NOMO-1 (cell line): ENCODE data around the gene NMNAT2.

ENCODE experiments used
- DNase-seq, 2 experiments: peaks; one replicate each; lab custom pipeline; 2025; ENCODE audit not compliant: unreplicated experiment in 2 of 2; lab: John Stamatoyannopoulos, UW

The NMNAT2 gene

DNA sequence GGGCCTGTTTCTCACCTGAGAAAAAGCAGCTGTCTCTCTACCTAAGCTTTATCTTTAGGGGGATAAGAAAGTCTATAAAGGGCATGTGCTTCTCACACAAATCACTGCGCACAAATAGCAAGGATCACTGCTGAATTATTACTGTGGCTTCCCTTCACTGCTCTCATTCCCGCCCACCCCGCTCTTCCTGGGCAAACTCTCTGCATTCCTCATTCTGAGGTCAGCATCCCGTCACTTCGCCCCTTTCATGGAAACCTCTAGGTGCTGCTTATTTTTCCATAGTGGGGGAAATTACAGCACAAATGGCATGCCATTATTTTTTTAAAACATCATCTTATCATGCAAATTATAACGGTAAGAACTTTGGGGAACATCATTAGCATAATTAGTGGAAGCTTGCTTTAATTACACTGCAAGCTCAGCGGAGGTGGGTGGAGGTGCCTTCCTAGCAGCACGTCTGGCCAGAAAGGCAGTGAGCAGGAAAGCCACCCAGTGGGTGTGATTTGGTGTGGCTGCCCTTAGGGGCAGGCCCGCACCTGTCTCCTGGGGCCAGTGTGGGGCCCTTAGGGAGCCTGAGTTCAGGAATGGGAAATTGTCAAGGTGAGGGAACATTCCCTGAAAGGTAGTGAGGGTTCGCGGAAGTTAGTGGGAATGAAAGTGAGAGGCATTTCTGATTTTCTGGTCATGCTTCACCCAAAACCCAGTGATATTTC is 126.2 kb downstream of the NMNAT2 start:
- no peak for DNase-seq

DNA sequence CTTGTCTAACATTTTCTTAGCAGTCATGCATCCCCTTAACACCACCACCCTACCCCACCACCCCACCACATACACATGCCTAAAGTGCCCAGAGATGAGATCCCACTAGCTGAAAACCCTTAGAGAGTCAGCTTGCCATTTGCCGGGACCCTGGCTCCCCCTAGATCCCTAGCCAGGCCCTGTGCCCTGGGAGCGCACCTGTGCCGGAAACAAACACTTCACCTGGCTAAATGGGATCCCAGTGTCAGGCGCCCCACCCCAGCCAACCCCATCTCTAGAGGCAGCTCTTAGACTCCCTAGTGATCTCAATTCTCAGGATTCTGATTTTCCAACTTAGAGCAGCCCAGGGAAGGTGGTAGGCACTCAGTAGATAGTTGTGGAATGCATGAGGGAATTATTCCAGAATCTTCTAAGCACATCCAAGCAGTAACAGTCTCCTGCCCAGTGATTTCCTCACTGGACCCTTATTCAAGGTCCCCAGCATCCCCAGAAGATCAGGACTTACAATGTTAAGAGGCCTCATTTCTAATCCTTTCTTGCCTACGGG is 126.9 kb downstream of the NMNAT2 start:
- no peak for DNase-seq

DNA sequence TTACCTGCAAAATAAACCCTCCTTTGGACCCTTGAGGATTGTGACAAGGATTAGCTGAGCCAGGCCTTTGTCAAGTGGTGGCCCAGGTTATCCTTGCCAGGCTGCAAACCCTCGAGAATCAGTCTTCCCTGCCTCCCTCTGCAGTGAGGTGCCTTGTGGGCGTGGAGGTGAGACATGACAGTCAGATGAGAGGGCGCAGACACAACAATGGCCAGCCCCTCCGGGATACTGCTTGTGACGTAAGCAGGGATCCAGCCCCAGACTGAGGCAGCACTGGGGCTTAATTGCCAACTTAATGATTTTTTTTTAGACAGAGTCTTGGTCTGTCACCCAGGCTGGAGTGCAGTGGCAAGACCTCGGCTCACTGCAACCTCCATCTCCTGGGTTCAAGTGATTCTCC is 127.6 kb downstream of the NMNAT2 start:
- no peak for DNase-seq

DNA sequence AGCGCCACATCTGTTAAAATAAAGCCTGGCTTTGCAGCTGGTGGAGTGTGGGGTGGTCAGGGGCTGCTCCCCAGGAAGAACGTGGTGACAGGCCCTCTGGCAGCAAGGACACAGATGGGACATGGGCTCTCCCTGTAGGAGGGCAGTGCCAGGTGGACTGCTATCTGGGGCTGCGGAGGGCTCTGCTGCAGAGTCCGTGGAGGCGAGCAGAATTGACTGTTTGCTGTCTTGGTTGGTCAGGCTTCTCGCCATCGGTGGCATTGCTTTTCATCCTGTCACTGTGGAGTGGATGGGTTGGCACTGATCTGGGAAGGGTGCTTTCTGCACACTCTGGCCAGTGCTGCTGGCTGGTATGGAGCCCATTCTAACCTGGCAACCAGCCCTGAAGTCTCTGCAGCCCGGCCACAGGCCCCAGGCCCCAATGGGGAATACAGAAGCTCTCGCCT is 129.1 kb downstream of the NMNAT2 start:
- no peak for DNase-seq

DNA sequence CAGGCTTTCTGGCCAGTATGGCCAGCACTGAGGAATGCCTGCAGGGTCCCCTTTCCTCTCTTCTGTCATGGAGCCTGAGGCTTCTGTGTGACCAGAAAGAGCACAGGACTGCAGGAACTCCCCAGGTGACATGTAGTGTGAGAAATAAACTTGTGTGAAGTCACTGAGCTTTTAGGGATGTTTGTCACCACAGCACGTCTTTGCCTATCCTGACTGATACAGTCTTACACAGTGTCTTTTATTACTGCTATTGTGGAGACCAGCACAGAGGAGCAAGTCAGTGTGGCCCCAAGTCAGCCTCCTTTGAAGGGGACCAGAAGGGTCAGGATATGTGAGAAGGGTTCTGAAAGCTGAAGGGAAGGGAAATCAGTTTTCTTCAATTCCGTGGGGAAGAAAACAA is 129.6 kb downstream of the NMNAT2 start:
- DNase-seq, result no peak

DNA sequence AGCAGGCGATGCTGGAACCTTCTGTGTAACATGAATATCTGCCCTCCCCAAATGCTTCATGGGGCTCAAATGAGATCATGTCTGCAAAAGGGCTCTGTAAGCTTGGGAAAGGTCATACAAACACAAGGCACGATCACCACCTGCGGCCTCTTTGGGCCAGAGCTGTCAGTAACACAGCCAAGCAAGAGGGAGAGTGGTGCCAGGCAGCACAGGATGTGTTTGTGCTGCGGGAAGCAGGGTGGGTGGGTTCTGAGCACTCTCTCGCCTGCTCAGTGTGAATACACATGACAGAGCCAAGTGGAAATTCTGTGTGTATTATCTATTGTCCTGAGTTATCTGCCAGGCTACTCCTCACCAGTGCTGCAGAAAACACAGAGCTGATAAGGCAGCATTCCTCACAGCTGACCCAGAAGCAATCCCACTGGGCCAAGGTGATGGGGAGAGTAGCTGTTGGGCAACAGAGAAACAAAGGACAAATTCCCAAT is 130.9 kb downstream of the NMNAT2 start:
- no peak for DNase-seq

DNA sequence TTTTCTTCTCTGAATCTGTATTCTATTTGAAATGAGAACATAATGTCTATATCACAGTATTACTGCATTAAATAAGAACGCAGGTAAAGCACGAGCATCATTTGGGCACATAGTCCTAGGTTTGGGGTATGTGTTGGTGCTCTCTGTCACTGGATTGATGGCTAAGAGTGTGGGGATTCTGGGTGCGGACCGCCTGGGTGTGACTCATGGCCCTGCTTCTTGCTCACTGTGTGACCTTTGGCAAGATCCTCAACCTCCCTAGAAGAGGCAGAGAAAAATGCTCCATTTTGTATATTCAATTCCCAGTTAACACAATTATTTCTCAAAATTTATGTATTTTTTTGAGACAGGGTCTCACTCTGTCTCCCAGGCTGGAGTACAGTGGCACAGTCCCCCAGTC is 132.4 kb downstream of the NMNAT2 start:
- no peak for DNase-seq

DNA sequence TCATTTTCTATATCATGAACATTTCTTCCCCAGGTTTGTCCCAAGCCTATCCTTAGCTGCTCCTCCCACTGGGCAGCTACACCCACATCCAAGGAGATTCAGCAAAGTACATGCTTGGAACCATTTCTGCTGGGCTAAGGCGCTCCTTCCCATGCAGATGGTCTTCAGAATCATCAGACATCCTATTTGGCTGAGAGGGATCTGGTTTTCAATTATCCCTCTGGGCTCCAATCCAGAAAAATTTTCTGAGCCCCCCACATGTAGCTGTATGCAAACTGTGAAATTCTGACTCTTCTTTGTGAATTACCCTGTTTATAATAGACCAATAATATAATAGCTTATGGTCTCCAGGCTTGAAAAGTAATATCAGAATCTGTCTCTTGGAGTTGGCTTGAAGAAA is 132.9 kb downstream of the NMNAT2 start:
- DNase-seq, result no peak

DNA sequence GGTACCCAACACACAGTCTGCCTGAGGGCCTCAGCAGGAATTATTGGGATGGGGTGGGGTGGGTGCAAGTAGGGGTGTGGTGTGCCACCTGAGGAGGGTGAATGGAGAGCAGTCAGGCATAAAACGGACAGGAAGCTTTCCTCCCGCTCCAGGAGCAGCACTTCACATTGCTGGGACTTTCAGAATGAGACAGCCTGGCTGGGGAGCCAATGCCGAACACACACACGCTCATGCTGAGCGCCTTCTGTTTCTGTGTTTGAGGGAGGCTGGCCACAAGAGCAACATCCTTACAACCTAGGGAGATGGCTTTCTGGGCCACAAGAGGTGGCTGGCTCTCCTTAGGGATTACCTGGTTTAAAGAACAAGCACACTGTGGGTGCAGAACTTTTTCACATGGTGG is 134.1 kb downstream of the NMNAT2 start:
- no peak for DNase-seq

DNA sequence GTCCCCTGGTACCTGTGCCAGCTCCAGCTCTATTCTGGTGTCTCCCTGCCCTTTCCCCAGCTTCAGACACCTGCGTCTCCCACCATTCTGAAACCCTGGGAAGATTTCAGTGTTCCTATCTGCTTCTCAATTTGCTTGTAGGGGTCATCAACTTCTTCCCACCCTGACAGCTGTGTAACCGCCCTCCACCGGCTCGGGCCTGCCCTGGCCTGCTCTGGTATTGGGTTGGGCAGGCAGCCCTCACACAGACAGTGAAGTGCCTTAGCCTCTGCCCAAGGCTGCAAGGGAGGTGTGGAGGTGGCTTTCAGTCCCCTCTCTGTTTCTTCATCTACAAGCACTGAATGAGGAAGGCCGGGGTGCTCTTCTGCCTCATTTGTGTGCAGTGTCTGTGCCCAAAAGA is 134.9 kb downstream of the NMNAT2 start:
- no peak for DNase-seq

DNA sequence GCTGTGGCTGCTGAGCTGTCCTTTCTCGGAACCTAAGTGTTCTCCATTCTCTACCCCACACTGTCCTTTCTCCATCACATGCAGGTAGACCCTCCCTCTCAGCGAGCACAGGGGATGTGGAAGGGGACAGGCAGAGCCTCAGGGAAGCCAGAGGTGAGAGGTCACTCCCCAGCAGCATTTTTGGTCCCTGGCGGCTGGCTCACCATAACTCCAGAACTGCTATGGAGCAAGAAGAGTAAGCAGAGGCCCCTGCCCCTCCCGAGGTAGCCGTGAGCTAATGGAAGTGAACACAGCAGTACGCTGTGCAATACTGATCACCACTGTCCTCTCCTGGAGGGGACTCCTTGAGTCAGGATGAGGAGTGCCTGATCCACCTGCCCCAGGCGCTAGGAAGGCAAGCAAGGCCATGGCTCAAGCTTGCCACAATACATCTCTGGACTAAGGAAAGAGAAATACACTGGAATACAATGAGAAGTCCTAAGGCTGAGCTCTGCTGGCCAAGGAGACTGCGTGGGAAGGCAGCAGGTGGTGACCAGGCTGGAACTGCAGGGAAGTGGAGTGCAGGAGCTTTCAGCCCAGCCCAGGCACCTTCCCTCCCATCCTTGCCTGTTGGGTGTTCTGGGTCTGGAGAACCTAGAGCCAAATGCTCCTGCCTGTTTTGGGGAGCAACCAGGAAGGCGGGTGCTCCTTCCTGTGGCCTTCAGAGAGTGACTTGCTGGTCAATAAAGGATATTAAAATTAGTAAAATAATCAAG is 135.9 kb downstream of the NMNAT2 start:
- no peak for DNase-seq

DNA sequence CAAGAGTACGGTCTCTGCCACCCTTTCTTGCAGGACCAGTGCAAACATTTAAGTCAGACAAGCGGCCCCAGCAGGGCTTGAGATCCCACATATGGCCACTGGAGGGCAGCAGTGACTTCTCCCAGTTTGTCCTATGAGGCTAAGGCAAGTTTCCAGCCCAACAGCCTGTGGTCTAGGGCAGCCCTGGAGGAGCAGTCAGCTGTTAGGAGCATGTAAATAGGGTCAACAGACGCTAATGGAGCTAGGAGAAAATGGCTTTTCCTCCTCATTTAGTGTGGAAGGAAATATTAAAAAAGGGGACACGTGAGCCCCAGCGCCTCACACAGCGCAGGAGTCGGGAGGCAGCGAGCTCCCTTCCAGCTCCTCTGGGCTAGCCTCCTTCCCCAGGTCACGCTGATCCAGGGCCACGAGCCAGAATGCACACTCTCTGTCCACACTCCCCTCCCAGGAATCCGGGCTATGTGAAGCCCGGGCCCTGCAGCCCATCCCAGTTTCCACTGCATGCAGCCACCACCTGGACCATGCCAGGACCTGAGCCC is 136.6 kb downstream of the NMNAT2 start:
- peak; percentile 58 to 76 for DNase-seq

DNA sequence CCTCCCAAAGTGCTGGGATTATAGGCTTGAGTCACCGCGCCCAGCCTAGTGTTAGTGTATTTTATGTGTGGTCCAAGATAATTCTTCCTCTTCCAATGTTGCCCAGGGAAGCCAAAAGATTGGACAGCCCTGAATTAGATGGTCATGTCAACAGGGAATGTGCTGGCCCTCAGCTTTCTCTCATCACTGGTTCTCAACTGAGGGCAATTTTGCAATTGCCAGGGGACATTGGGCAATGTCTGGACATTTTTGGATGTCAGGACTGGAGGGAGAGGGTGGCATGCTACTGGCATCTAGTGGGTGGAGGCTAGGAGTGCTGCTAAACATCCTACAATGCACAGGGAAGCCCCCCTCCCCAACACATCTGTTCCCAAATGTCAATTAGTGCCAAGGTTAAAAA is 137.1 kb downstream of the NMNAT2 start:
- DNase-seq, result peak; percentile 34 to 39

DNA sequence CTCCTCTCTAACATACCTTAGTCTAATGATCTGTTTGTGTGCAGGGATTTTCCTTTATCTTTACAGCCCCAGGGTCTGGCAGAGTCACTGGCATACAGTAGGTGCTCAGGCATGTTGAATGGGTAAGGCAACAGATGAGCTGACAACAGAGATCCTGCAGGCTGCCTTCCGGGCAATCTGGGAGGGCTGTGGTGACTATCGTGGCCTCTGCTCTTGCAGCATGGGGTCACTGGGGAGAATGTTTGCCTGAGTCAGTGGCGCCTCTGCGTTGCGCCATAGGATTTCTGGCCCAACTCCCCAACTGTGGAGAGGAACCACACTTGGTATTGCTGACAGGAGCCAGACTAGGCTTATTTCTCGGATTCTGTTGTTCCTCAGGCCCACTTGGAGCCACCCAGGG is 138.3 kb downstream of the NMNAT2 start:
- DNase-seq, result peak; percentile 85 to 88

DNA sequence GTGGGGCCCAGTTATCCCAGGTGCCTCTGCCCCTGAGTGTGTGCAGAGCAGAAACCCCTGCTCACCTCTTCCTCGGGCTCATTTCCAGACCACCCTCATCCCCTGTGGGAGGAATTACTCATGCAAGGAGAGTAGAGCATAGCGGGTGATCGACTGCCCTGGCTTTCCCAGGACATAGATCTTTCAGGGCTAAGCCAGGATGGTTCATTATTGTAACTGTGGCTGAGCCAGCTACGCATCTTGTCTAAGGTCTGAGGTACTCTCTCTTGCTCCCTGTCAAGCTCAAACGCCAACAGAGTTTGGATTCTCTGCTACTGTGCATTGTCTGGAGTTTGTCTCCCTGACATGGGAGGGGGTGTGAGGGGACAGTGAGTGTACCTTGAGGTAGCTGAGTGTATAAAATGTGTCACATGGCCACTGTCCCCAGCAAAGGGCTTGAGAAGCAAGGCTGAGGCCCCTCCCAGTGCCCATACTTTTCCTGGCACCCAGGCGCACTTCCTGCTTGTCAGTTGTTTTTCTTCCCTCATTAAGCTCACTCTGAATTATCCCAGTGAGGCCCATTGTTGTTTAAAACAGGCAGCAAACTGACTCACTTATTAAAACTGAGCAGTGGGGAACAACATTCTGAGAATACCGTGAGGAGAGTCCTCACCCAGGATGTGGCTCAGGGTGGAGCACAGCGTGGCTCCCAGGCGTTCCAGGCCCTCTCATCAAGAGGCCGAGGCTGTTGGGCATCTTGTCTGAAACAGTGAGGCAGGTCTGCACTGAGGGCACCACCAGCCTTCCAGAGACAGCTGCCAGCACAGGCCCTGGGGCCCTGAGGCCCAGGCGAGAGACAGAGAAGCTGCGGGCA is 139.2 kb downstream of the NMNAT2 start:
- DNase-seq, result no peak

DNA sequence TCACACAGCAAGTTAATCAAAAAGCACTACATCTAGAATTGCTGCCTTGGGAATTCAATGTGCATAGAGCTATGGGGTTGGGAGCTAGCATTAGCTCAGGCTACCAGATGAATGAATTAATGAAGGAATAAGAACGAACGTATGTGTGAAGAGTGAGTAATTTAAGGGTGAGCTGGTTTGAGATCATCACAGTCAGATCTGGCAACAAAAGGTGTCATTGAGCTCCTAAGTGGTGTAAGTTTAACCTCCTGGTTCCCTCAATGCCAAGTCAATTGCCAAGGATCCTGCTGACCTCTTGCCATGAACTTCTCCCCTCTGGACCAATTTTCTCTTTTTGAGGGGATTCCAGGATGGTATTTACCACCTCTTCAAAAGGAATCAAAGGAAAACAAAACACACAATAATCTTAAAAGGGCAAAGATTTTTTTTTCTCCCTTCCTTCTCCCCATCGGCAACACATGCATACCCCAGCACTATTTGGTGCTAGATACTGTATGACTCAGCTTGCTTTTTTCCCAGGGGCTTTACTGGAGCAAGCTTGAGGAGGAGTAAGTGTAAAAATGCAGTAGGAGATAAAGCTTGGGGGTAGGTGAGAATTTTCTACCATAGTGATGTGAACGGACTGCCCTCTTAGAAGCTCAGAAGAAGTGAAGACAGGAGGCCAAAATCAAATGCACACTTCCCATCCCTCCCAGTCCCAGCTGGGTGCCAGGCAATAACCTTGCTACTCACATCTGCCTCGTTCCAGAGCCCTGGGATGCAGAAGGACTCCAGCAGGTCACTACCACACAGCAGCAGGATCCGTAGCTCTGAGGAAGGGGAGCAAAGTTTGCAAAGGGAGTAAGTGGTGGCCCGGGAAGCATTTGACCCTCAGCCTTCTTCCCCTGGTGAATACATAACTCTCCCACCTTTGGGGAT is 140.1 kb downstream of the NMNAT2 start:
- no peak for DNase-seq

DNA sequence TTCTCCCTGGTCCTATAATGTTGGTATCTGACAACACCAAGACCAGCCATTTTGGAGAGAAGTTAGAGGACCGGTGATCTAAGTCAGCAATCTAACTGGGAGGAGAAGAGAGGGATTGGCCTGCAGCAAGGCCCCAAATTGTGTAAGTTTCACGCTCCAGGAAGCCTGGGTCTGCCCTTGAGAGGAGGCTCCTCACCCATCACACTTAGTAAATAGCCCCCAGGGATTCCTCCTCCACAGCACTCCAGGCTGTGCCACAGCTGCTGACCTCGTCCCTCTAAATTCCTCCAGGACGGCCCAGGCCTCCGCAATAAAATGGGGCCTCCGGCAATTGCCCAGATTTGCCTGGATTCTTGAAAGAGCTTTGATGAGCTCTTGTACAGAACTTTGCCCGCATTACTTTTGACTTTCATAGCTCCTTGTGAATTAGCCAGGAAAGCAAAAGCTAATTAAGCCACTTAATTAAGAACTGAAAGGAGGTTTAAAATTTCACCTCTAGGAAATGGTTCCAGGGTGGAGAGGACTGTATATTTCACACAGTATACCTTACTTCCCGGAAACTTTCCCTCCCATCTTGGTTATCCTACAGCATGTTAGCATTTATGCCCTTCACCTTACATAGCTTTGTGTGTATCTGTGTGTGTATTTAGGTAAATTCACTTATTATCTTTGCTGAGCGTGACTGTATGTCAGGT is 141.6 kb downstream of the NMNAT2 start:
- no peak for DNase-seq

DNA sequence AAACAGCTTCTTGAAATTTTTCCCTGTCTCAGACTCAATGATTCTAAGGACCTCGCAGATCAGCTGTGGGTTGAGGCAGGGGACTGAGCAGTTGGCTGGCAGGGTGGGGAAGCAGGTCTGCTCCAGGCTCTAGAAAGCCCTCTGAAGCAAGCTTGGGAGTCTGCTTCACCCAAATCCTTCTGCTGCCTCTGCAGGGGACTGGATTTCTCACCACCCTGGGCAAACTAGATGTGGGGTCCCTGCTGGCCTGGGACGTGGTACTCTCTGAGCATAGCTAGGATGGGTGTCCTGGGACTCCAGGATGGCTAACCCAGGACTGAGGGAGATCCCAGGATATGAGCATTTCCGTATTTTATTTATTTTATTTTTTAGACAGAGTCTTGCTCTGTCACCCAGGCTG is 142.9 kb downstream of the NMNAT2 start:
- DNase-seq, result no peak

DNA sequence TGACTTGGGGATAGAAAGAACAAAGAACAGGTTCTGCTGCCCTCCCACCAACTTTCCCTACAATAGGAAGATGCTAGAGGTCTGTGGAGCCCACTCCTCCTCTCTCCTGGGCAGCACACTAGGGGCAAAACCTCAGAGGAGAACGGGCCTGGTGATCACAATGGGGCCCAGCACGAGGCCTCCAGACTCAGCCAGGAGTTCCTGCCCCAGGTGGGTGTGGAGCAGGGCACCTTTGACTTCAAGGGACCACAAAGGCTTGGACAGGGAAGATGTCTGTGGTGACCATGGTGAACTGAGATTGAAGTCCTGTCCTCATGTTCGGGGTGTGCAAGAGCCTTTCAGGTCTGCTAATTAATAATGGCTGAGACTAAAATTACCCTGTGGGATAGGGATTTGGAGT is 143.3 kb downstream of the NMNAT2 start:
- DNase-seq, result no peak
